ENCODE results near the gene CALN1.

The CALN1 gene

GRCh38 chr7:72099784-72100183, 312.4 kb downstream of the CALN1 start:
- Histone ChIP-seq H3K36me3 (replicated peaks; ENCODE audit: insufficient read depth, low read length) (no peaks in the 10 kb centered on the region), H3K9me3 (replicated peaks; ENCODE audit: insufficient read depth, low read length) (no peaks in the 10 kb centered on the region), H2AFZ (ENCODE audit: low read length) (no peak overlapping the region), H3K9me2 (replicated peaks; ENCODE audit: insufficient read depth, low read length) (no peaks in the 10 kb centered on the region), H4K20me1 (ENCODE audit: insufficient read depth, low read length) (no peaks in the 10 kb centered on the region), H3K9ac (ENCODE audit: low read length) (no peak overlapping the region), H3K4me1 (ENCODE audit: low read length) (no peaks in the 10 kb centered on the region), H3K27me3 (replicated peaks; ENCODE audit: insufficient read depth, low read length) (no peaks in the 10 kb centered on the region), H3F3A (ENCODE audit: insufficient read depth, low read length) (no peaks in the 10 kb centered on the region), H3K4me2 (ENCODE audit: low read depth, low read length) (no peak overlapping the region), H3K4me3 (ENCODE audit: low read length) (no peak overlapping the region), H3K79me2 (ENCODE audit: low read length) (no peaks in the 10 kb centered on the region), H3K27ac (ENCODE audit: low read length) (no peak overlapping the region)
- TF ChIP-seq EZH2 (optimal IDR thresholded peaks at IDR 0.05; ENCODE audit: low read depth, low read length) (no peak), CTCF (IDR thresholded peaks at IDR 0.05; ENCODE audit: low read length) (no peak), EZH2phosphoT487 (IDR thresholded peaks at IDR 0.05; ENCODE audit: low read length) (no peak)
- DNase-seq, result no peak

GRCh38 chr7:72098807-72099580, 313.1 kb downstream of the CALN1 start:
- Histone ChIP-seq H3K27ac (ENCODE audit: low read length) (no peak overlapping the region), H3K4me1 (ENCODE audit: low read length) (no peaks in the 10 kb centered on the region), H3K9me2 (replicated peaks; ENCODE audit: insufficient read depth, low read length) (no peaks in the 10 kb centered on the region), H3K36me3 (replicated peaks; ENCODE audit: insufficient read depth, low read length) (no peaks in the 10 kb centered on the region), H4K20me1 (ENCODE audit: insufficient read depth, low read length) (no peaks in the 10 kb centered on the region), H3F3A (ENCODE audit: insufficient read depth, low read length) (no peaks in the 10 kb centered on the region), H3K27me3 (replicated peaks; ENCODE audit: insufficient read depth, low read length) (no peaks in the 10 kb centered on the region), H3K4me3 (ENCODE audit: low read length) (no peak overlapping the region), H2AFZ (ENCODE audit: low read length) (no peak overlapping the region), H3K9me3 (replicated peaks; ENCODE audit: insufficient read depth, low read length) (no peaks in the 10 kb centered on the region), H3K79me2 (ENCODE audit: low read length) (no peaks in the 10 kb centered on the region), H3K4me2 (ENCODE audit: low read depth, low read length) (no peak overlapping the region), H3K9ac (ENCODE audit: low read length) (no peak overlapping the region)
- no peak for DNase-seq
- TF ChIP-seq CTCF (IDR thresholded peaks at IDR 0.05; ENCODE audit: low read length) (no peak), EZH2 (optimal IDR thresholded peaks at IDR 0.05; ENCODE audit: low read depth, low read length) (no peak), EZH2phosphoT487 (IDR thresholded peaks at IDR 0.05; ENCODE audit: low read length) (no peak)

- Histone ChIP-seq H3K36me3 (replicated peaks; ENCODE audit: insufficient read depth, low read length) (no peaks in the 10 kb centered on the region), H2AFZ (ENCODE audit: low read length) (no peak overlapping the region), H3K4me2 (ENCODE audit: low read depth, low read length) (no peak overlapping the region), H3K4me3 (ENCODE audit: low read length) (no peak overlapping the region), H3K9me2 (replicated peaks; ENCODE audit: insufficient read depth, low read length) (no peaks in the 10 kb centered on the region), H3K9ac (ENCODE audit: low read length) (no peak overlapping the region), H4K20me1 (ENCODE audit: insufficient read depth, low read length) (no peaks in the 10 kb centered on the region), H3K79me2 (ENCODE audit: low read length) (no peaks in the 10 kb centered on the region), H3K27me3 (replicated peaks; ENCODE audit: insufficient read depth, low read length) (no peaks in the 10 kb centered on the region), H3K4me1 (ENCODE audit: low read length) (no peaks in the 10 kb centered on the region), H3K9me3 (replicated peaks; ENCODE audit: insufficient read depth, low read length) (no peaks in the 10 kb centered on the region), H3F3A (ENCODE audit: insufficient read depth, low read length) (no peaks in the 10 kb centered on the region), H3K27ac (ENCODE audit: low read length) (no peak overlapping the region)
- no peak for TF ChIP-seq EZH2phosphoT487 (IDR thresholded peaks at IDR 0.05; ENCODE audit: low read length)
- TF ChIP-seq CTCF (IDR thresholded peaks at IDR 0.05; ENCODE audit: low read length), result no peak
- TF ChIP-seq EZH2 (optimal IDR thresholded peaks at IDR 0.05; ENCODE audit: low read depth, low read length), result no peak
- DNase-seq, result no peak
These were observed 314.9 kb downstream of the CALN1 start for GRCh38 chr7:72097226-72097625.
